Neural cell (in vitro differentiated cells): ENCODE results near the gene VIPR1.

Experiments
- EP300 ChIP-seq: fragments of 450-650 bp; conservative IDR thresholded peaks from 2 replicates; pipeline ENCODE4 v1.6.1; 2014; ENCODE audit warnings: antibody characterized with exemption, mild to moderate bottlenecking, moderate library complexity; ENCODE audit not compliant: poor library complexity, severe bottlenecking
- MXI1 ChIP-seq: fragments of 450-650 bp; conservative IDR thresholded peaks from 2 replicates; pipeline ENCODE4 v1.6.1; 2014; ENCODE audit warnings: antibody characterized with exemption, mild to moderate bottlenecking; ENCODE audit not compliant: poor library complexity, severe bottlenecking
- RAD21 ChIP-seq: fragments of 450-650 bp; conservative IDR thresholded peaks from 2 replicates; pipeline ENCODE4 v1.6.1; 2014; ENCODE audit warnings: antibody characterized with exemption, mild to moderate bottlenecking, moderate library complexity
- SMC3 ChIP-seq: fragments of 450-650 bp; conservative IDR thresholded peaks from 2 replicates; pipeline ENCODE4 v1.6.1; 2014; ENCODE audit warnings: antibody characterized with exemption, mild to moderate bottlenecking, moderate library complexity; ENCODE audit not compliant: poor library complexity
- TF ChIP-seq, protein P1 (sequence below): fragments of 450-650 bp; IDR thresholded peaks from 2 replicates; pipeline ENCODE4 v1.5.1; 2014; ENCODE audit warnings: antibody characterized with exemption, mild to moderate bottlenecking, moderate library complexity; ENCODE audit not compliant: poor library complexity, severe bottlenecking
- TF ChIP-seq, protein P2 (sequence below): IDR thresholded peaks from 2 replicates; pipeline ENCODE4 v1.6.1; 2012; ENCODE audit warnings: borderline replicate concordance

DNA sequence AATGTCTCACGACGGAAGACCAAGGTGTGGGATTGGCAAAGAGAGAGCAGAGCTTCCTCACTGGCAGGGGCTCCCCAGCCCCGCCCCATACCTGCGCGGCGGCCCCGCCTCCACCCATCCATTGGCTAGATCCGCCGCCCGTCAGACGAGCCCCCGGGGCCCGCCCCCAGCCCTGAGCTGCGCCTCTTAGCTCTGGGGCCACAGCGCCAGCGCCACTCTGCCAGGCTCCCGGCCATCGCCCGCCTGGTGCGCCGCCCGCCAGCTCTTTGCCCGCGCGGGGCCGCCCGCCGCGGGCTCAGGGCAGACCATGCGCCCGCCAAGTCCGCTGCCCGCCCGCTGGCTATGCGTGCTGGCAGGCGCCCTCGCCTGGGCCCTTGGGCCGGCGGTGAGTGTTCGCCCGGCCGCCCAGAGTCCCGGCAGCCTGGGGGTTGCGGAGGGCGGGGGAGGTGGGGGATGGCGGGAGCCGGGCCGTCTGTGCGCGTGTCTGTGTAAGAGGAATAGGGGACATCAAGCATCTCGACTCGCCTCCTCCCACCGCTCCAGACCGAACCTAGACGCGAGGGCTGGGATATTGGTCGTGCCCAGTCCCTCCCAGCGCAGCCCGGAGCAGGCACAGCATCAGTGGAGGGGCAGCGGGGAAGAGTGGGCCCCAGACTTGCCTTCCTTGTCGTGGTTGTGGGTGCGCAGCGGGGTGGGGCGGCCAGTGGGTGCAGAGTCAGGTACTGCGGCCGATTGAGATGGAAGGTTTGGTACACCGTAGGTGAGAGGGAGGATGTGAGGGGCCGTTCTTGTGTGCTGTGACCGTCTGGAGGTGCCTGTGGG lies at the start of gene VIPR1:
- TF ChIP-seq, protein P1, sequence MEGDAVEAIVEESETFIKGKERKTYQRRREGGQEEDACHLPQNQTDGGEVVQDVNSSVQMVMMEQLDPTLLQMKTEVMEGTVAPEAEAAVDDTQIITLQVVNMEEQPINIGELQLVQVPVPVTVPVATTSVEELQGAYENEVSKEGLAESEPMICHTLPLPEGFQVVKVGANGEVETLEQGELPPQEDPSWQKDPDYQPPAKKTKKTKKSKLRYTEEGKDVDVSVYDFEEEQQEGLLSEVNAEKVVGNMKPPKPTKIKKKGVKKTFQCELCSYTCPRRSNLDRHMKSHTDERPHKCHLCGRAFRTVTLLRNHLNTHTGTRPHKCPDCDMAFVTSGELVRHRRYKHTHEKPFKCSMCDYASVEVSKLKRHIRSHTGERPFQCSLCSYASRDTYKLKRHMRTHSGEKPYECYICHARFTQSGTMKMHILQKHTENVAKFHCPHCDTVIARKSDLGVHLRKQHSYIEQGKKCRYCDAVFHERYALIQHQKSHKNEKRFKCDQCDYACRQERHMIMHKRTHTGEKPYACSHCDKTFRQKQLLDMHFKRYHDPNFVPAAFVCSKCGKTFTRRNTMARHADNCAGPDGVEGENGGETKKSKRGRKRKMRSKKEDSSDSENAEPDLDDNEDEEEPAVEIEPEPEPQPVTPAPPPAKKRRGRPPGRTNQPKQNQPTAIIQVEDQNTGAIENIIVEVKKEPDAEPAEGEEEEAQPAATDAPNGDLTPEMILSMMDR, result no peak
- no peak for TF ChIP-seq RAD21
- no peak for TF ChIP-seq EP300
- TF ChIP-seq MXI1, result peak; percentile 19
- TF ChIP-seq, protein P2, sequence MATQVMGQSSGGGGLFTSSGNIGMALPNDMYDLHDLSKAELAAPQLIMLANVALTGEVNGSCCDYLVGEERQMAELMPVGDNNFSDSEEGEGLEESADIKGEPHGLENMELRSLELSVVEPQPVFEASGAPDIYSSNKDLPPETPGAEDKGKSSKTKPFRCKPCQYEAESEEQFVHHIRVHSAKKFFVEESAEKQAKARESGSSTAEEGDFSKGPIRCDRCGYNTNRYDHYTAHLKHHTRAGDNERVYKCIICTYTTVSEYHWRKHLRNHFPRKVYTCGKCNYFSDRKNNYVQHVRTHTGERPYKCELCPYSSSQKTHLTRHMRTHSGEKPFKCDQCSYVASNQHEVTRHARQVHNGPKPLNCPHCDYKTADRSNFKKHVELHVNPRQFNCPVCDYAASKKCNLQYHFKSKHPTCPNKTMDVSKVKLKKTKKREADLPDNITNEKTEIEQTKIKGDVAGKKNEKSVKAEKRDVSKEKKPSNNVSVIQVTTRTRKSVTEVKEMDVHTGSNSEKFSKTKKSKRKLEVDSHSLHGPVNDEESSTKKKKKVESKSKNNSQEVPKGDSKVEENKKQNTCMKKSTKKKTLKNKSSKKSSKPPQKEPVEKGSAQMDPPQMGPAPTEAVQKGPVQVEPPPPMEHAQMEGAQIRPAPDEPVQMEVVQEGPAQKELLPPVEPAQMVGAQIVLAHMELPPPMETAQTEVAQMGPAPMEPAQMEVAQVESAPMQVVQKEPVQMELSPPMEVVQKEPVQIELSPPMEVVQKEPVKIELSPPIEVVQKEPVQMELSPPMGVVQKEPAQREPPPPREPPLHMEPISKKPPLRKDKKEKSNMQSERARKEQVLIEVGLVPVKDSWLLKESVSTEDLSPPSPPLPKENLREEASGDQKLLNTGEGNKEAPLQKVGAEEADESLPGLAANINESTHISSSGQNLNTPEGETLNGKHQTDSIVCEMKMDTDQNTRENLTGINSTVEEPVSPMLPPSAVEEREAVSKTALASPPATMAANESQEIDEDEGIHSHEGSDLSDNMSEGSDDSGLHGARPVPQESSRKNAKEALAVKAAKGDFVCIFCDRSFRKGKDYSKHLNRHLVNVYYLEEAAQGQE, result no peak
- no peak for TF ChIP-seq SMC3
